SKM-1 treated with dmso at 0.1 percent for 144 hours (cell line): ENCODE data around the gene DNAH10.
"Not testable (repeated sequence)": the region's sequence is repeated elsewhere in the genome, so short reads cannot be mapped to it uniquely, and the experiment has no call there.

Experiments
- DNase-seq: peaks from one replicate; lab custom pipeline; 2025; ENCODE audit not compliant: unreplicated experiment; lab: John Stamatoyannopoulos, UW

The DNAH10 gene

DNA sequence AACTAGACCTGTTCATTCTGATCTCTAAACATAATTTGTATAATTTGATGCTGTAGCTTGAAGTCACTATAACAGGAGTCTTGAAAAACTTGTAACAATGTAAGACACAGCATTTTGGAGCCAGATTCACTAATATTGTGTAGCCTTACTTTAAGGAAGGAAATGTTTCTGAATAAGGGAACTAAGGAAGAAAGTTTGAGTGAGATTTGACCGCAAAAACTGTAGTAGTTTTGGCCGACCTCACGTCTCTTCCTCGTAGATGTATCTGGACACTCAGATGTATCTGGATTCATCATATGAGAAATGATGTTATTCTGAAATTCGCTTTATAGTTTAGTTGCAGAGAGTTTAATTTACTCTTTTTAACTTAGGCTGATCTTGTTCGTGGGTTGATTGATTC is 13.9 kb upstream of the DNAH10 start:
- DNase-seq: no peak

DNA sequence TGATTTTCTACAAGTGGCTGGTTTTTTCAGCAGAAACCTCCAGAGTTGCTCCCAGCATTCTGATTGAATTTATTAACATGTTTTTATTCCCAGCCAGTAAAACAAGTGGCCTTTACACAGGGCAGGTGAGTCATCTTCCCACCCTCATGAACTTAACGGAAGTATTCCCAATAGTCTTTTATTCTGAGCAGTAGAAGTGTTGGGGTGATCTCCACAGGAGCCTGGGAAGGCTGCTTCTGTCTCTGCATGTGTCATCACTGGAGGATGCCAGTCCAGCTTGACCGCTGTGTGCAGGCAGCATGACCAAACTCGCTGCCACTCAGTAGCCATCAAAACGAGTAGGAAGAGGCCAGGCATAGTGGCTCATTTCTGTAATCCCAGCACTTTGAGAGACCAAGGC is 13.4 kb upstream of the DNAH10 start:
- no peak for DNase-seq

DNA sequence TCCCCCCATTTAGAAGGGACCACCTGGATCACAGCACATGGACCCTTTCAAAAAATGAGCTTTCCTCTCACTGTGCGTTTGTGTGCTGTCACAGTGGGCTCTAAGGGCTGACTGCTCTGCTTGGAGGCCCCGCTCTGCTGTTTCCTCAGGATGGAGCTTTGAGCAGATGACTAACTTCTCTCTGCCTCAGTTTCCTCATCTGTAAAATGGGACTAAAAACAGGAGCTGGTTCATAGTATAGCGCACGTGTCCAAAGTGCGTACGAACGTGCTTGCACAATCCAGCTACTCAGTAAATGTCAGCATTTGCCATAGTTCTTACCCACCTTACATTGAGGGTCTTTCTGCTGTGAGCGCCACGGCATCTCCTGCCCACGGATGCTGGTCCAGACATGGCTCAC is 12.7 kb upstream of the DNAH10 start:
- no peak for DNase-seq

DNA sequence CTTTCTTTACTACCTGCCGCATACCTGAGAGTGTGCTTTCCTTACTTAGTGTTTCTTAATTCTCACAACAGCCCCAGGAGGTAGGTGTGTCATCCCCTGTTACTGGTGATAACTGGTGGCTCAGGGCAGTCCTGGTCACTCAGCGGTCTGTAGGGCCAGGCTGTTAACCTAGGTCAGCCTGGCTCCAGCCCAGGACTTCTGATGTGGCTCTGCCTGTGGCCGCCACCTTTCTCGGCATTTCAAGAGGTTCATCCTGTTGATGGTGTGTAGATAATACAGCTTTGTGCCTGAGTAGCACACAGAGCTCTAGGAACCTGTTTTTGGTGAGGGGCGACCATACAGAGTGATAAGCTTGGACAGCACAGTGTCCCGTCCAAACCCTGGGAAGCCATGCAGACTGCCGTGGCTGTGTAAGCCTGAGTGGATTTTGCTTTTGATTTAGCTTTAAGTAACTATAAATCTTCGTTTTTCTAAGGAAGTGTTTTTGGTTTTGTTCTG is 11.9 kb upstream of the DNAH10 start:
- DNase-seq: no peak

DNA sequence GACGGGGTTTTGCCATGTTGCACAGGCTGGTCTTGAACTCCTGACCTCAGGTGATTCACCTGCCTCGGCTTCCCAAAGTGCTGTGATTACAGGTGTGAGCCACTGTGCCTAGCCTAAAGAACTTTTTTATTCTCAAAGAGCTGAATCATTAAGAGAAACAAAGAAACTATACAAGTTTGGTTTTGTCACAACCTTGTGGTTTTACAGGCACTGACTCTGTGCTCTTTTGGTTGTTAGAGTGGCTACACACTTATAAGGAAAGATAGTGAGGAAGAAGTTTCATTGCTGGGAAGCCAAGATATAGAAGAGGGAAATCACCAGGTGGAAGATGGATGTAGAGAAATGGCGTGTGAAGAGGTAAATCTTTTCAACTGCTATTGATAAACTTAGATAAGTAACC is 10.1 kb upstream of the DNAH10 start:
- no peak for DNase-seq

DNA sequence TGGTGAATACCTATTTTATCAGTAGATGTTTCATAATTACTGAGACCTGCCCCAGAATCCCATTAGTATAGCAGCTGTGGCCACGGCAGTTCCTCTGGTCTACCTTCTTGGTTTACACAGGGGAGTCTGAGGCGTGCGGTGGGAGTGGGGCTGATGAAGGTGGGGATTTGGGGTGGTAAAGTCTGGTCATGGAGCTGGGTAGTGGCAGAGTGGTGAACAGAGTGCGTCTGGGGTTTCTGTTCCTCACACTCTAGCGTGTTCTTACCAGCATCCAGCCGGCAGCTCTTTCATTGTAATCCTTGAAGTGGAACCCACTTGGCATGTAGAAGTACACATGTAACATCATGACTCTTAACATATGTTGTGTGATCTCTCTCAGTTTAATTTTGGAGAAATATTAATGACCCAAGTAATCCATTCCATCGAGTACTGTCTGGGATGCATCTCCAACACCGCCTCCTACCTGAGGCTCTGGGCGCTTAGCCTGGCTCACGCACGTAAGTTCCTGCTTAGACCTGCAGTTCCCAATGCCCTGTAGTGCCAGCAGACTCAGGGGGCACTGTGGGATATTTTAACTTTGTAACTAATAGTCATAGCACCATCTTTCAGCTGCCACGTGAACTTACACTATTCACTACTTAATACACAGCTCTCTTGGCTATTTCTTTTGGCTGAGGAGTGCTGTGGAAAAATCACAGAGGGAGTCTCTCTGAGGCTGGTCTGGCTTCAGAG is 7.9 kb upstream of the DNAH10 start:
- DNase-seq: no peak

DNA sequence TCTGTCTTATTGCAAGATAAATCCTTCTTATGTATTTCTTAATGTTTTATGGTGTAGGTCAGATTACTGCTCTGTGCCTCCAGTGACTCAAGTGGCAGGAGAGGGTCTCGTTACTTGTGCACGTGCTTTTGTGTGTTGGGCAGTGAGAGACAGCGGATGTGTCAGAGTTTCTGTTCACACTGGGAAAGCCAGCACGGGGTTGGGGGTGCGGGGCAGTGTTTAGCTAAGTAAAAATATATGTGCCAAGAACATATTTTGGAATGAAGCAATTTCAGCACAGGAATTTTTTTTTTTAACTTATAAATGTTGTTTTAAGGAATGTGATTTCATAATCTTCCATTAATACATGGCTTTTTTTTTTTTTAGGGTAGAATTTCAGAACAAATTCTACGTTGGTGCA is 4.5 kb upstream of the DNAH10 start:
- DNase-seq: no peak

DNA sequence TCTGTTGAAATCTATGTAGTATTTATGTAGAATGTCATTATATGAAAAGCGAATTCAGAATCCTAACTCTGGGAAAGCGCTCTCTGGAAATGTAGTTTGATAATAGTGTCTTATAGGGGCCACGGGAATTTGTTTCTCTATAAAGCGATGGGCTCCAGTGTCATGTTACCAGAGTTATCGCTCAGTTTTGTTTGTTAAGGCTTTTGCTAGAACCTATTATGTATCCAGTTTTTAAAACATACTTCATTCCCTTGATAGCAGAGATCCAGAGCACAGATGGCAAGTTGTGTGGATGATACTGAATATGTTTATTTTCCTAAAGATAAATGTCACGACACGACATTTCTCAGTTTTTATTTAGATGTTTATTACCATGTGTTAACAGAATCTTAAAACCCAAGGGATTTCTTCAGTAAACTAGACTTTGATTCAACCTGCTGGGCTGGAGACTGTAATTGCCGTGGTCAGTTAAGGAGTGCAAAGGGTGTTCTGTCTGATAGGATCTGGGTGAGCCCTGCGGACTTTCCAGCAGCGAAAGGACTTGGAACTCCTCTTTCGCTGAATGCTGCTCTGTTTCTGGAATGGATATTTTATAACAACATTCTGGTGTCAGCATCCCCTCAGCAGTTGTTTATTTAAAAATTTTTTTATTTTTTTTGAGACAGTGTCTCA is 1.7 kb upstream of the DNAH10 start:
- DNase-seq: no peak

DNA sequence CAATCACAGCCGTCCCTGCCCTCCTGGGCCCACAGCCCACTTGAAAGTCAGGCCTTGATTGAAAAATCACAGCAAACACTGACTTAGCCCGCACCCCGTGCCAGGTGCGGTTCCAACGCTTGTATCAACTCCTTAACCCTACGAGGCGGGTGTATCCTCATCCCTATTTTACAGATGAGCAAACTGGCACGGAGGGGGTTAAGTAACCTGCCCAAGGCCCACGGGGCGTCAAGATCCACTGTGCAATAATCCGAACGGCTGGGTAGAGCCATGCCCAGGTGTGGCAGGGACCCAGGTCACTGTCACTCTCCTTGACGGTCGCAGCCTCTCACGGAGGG is 583 bp downstream of the DNAH10 start:
- DNase-seq: no peak

DNA sequence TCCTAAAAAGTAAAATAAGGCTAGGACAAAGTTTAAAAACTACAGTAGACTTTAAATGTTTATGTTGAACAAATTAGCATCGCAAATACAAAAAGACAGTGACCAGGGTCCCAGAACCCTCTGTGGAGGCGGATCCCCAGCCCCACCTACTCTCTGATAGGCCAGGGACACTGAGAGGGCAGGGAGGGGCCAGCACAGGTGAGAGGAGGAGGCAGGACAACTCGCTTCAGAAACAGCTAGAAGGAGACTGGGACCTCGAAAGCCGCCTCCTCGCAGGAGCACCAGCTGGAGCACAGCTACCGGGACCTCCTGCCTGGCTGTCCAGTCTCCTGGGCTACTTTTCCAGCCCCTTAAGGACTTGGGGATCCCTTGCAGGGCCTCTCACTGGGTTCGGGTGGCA is 992 bp downstream of the DNAH10 start:
- no peak for DNase-seq

DNA sequence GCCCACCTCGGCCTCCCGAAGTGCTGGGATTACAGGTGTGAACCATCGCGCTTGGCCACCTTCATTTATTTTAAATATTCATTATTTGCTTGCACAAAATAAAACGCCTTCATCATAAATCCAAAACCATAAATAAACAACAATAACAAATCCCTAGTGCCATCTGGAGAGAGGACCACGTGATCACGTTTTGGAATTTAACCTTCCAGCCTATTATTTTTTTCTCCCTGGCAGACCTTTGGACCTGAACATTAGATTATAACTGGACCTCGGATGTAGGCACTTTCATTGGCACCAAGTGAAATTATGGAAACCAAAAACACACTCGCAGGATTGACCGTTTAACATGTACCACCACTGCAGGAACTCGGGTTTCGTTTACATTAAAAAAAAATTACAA is 2.0 kb downstream of the DNAH10 start:
- no peak for DNase-seq

DNA sequence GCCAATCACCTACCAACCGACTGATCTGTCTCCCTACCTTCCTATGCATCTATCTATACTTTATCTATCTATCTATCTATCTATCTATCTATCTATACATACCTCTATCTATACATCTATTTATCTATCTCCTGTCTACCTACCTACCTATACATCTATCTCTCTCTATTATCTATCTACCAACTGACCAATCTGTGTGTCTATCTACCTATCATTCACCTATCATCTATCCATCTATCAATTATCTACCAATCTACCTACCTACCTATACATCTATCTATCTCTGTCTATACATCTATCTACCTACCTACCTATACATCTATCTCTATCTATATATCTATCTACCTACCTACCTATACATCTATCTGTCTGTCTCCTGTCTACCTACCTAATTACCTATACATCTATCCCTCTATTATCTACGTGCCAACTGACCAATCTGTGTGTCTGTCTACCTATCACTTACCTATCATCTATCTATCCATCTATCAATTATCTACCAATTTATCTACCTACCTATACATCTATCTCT is 3.5 kb downstream of the DNAH10 start:
- DNase-seq: no peak

DNA sequence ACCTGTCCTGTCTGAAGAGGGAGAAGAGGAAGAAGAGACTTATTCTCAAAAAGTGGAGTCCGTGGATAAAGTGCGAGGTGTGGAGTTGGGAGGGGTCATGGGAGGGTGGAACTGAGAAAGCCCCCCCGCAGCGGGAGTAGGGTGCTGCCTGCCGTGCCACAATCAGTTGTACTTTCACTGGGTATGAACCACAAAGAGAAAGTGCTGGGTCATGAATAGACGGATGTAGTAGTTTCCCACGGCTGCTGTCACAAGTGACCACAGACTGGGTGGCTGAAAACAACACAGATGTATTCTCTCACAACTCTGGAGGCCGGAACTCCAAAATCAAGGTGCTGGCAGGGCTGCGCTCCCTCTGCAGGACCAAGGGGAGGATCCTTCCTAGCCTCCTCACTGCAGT is 5.5 kb downstream of the DNAH10 start:
- no peak for DNase-seq

DNA sequence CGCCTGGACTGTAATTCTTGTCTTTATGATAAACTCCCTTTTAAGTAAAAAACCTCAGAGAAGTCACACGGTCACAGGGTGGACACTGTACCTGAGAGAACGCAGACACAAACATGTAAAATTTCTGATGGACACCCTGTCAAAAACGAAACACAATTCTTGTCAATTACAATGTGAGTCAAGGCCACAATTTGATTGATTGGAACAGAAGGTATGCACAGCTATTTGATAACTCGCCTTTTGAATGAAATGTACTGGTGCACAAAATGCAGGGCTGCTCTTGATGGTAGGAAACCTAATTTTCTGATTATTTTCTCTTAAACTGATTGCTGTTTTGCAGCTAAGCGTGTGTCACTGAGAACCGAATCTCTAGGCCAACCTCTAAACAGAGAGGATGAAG is 9.2 kb downstream of the DNAH10 start:
- DNase-seq: no peak

DNA sequence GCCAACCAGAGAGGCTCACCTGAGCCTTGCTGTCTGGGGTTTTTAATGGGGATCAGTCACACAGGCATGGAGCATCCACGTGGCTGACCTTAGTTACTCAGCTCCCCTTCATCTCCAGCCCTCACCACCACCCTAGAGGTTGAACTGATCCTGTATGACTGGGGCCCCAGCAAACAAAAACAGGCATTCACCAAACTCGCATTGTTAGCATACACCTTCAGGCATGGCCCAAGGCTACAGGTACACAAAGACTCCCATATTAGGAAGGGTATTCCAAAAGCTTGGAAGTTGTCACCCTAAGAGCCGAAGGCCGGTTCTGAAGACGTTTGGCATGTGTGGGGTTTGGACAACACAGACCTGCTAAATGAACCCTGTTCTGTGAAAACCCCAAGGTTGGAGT is 10.0 kb downstream of the DNAH10 start:
- no peak for DNase-seq

DNA sequence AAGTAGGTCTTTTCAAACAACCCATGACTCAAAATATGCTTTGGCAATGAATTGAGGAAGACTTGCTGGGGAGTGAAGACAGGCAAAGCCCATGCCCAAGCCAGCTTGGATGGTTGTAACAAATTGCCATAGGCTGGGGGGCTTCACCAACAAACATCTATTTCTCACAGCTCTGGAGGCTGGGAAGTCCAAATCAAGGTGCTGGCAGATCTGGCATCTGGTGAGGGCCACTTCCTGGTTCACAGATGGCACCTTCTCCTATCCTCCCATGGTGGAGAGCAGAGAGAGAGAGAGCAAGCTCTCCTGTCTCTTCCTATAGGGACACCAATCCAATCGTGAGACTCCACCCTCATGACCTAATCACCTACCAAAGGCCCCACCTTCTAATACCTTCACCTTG is 11.3 kb downstream of the DNAH10 start:
- no peak for DNase-seq

DNA sequence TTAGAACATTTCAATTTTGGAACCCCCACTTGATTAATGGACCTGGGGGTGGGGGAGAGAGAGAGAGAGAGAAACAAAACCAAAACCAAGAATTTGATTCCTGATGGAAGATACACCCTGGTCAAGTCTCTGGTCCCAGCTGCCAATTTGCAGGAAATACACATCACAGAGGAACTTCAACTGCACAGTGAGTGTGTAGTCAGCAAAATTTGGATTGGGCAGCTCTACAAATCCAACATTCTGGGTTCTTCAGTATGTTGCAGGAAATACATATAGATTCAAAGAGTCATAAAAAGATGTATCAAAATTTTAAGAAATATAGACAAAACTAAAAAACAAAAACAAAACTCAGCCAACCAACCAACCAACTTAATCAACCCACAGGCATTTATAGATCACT is 17.4 kb downstream of the DNAH10 start:
- DNase-seq: no peak

DNA sequence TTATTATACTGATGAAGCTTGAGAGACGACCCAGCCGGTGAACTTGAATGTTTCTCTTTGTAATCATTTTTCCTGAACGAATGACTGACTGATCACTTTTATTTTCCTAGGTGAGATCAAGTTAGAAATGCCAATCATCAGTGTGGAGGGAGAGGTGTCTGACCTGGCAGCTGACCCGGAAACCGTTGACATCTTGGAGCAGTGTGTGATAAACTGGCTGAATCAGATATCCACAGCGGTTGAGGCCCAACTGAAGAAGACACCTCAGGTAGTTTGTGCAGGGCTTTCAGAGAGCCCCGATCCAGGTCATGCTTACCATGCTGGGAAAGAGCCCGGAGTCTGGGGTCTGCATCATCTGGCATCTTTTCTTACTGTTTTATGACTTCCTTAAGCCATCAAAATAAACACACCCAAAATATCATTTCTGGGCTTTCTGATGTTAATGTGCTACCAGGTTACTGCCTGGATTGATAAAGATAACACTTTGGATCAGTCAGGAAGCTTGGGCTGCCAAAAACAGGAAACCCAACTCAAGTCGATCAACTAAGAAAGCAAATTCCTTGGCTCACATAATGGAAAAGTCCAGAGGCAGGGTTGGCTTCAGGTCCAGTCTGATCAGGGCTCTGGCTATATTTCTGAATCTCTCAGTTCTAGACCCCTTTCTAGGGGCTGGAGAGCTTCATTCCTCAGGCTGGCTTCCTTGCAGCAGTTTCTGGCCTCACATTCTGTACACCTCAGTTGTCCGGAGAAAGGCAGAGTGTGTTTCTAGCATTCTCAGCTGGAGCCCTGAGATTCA is 21.1 kb downstream of the DNAH10 start:
- no peak for DNase-seq

DNA sequence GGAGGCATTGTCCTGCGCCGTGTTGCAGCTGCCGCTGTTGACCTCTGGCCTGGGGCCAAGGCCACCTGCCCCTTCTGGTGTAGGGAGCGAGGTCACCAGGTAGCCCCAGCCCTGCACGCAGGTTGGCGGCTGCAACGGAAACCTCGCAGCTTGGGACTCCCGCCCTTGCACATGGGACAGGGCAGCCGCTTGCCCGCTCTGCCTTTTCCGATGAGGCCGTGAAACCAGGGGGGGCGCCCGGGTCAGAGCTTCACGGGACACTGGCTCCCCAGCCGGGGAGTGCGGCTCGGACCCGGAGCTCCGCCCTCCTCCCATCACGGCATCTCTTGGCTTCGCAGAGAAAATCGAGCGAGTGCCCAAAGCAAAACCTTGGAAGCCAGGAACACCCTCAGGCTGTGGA is 25.4 kb downstream of the DNAH10 start:
- no peak for DNase-seq

DNA sequence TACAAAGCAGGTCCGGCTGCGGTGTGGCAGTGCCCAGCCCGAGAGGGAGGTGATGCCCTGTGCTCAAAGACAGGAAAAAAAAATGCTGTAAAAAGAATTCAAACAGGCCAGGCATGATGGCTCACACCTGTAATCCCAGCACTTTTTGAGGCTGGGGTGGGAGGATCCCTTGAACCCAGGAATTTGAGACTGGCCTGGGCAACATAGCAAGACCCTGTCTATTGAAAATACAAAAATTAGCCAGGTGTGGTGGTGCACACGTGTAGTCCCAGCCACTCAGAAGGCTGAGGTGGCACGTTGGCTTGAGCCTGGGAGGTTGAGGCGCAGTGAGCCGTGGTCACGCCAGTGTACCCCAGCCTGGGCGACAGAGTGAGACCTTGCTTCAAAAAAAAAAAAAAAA is 26.4 kb downstream of the DNAH10 start:
- no peak for DNase-seq

DNA sequence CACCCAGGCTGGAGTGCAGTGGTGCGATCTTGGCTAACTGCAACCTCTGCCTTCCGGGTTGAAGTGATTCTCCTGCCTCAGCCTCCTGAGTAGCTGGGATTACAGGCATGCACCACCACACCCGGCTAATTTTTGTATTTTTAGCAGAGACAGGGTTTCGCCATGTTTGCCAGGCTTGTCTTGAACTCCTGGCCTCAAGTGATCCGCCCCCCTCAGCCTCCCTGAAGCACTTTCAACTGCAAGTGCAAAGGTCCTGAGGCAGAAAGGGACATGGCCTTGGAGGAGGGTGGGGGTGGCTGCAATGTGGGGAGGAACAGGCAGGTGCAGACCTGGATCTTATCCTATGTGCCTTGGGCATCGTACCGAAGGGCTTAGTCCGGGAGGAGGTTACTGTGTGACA is 27.3 kb downstream of the DNAH10 start:
- DNase-seq: not testable (repeated sequence)

DNA sequence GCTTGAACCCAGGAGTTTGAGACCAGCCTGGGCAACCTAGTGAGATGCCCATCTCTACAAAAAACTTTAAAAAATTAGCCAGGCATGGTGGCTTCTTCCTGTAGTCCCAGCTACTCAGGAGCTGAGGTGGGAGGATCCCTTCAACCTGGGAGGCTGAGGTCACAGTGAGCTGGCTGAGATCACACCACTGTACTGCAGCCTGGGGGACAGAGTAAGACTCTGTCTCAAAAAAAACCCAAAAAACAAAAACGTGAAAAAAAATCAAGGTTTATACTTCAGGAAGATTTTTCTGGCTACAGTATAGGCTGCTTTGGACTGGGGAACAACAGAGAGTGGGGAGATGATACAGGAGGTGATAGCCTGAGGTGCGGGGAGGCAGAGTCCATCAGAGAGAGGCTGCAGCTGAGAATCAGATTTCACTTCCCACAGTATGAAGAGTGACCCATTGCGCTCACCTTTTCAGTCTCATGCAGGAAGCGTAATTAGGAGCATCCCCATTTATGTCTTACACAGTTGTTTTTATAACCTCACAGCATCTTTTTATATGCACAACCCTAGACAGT is 28.9 kb downstream of the DNAH10 start:
- no peak for DNase-seq
